GM03348 (cell line): Measurements from ENCODE around the gene CHL1.

Source experiments
- DNase-seq: peaks from one replicate; pipeline ENCODE4 v3.0.0; 2012; ENCODE audit warnings: low spot score

Gene CHL1

GRCh38 chr3:414063-414462 lies 217.5 kb downstream of the CHL1 start:
- DNase-seq, result peak; percentile 4

GRCh38 chr3:418239-418929 lies 221.8 kb downstream of the CHL1 start:
- no peak for DNase-seq

GRCh38 chr3:420584-420983 lies 224.0 kb downstream of the CHL1 start:
- DNase-seq, result no peak

GRCh38 chr3:425079-425478 lies 228.5 kb downstream of the CHL1 start:
- DNase-seq, result no peak

GRCh38 chr3:426072-426471 lies 229.5 kb downstream of the CHL1 start:
- DNase-seq, result no peak

- DNase-seq, result no peak
Observed at GRCh38 chr3:427128-427527, 230.6 kb downstream of the CHL1 start.

GRCh38 chr3:430186-430585 lies 233.6 kb downstream of the CHL1 start:
- DNase-seq, result no peak

- no peak for DNase-seq
Observed at GRCh38 chr3:435161-435560, 238.6 kb downstream of the CHL1 start.

- no peak for DNase-seq
Observed at GRCh38 chr3:436053-436452, 239.5 kb downstream of the CHL1 start.

GRCh38 chr3:440826-441225 lies 244.3 kb downstream of the CHL1 start:
- no peak for DNase-seq

GRCh38 chr3:445960-446359 lies 249.4 kb downstream of the CHL1 start:
- DNase-seq, result no peak

- DNase-seq, result no peak
Observed at GRCh38 chr3:447671-448070, 251.1 kb downstream of the CHL1 start.

GRCh38 chr3:449711-450110 lies 253.1 kb downstream of the CHL1 start:
- DNase-seq, result no peak

- DNase-seq, result no peak
Observed at GRCh38 chr3:452221-452620, 255.7 kb downstream of the CHL1 start.

GRCh38 chr3:453106-453505 lies 256.5 kb downstream of the CHL1 start:
- DNase-seq, result no peak

GRCh38 chr3:454986-455385 lies 258.4 kb downstream of the CHL1 start:
- no peak for DNase-seq

GRCh38 chr3:458124-458523 lies 261.6 kb downstream of the CHL1 start:
- no peak for DNase-seq

GRCh38 chr3:458653-459310 lies 262.2 kb downstream of the CHL1 start:
- no peak for DNase-seq
